WERI-Rb-1 (cell line): ENCODE results near the gene SH3PXD2A.

ENCODE experiments used
- DNase-seq: peaks from one replicate; pipeline ENCODE4 v3.0.0-alpha.2; 2020
- H3K27ac ChIP-seq: fragments of 250-450 bp; sonication (Bioruptor Pico); 2 replicates; pipeline ENCODE4 v1.5.1; 2020; ENCODE audit warnings: mild to moderate bottlenecking, moderate library complexity
- H3K27me3 ChIP-seq: fragments of 250-450 bp; sonication (Bioruptor Pico); 2 replicates; pipeline ENCODE4 v1.5.1; 2021; ENCODE audit warnings: mild to moderate bottlenecking, low read depth, moderate library complexity; ENCODE audit not compliant: insufficient read depth, severe bottlenecking
- H3K36me3 ChIP-seq: fragments of 250-450 bp; sonication (Bioruptor Pico); 2 replicates; pipeline ENCODE4 v1.5.1; 2020; ENCODE audit warnings: mild to moderate bottlenecking, moderate library complexity
- H3K4me3 ChIP-seq: 2 replicates; pipeline ENCODE4 v1.5.1; 2011; ENCODE audit warnings: low read depth, mild to moderate bottlenecking, control low read depth, low read length
- H3K9me3 ChIP-seq: fragments of 250-450 bp; sonication (Bioruptor Pico); 2 replicates; pipeline ENCODE4 v1.5.1; 2021; ENCODE audit warnings: mild to moderate bottlenecking, moderate library complexity; ENCODE audit not compliant: severe bottlenecking
- TF ChIP-seq, protein P1 (sequence below): IDR thresholded peaks from 2 replicates; pipeline ENCODE4 v1.5.1; 2011; ENCODE audit warnings: low read depth, mild to moderate bottlenecking, control low read depth, inconsistent platforms, low read length

Gene SH3PXD2A

GRCh38 chr10:103641326-103641725 lies 214.1 kb downstream of the SH3PXD2A start:
- Histone ChIP-seq H3K4me3 (no peak overlapping the region), H3K36me3 (no peaks in the 10 kb centered on the region), H3K27ac (no peak overlapping the region), H3K27me3 (no peaks in the 10 kb centered on the region), H3K9me3 (no peaks in the 10 kb centered on the region)
- no peak for DNase-seq
- TF ChIP-seq, protein P1, sequence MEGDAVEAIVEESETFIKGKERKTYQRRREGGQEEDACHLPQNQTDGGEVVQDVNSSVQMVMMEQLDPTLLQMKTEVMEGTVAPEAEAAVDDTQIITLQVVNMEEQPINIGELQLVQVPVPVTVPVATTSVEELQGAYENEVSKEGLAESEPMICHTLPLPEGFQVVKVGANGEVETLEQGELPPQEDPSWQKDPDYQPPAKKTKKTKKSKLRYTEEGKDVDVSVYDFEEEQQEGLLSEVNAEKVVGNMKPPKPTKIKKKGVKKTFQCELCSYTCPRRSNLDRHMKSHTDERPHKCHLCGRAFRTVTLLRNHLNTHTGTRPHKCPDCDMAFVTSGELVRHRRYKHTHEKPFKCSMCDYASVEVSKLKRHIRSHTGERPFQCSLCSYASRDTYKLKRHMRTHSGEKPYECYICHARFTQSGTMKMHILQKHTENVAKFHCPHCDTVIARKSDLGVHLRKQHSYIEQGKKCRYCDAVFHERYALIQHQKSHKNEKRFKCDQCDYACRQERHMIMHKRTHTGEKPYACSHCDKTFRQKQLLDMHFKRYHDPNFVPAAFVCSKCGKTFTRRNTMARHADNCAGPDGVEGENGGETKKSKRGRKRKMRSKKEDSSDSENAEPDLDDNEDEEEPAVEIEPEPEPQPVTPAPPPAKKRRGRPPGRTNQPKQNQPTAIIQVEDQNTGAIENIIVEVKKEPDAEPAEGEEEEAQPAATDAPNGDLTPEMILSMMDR, result no peak

DNA sequence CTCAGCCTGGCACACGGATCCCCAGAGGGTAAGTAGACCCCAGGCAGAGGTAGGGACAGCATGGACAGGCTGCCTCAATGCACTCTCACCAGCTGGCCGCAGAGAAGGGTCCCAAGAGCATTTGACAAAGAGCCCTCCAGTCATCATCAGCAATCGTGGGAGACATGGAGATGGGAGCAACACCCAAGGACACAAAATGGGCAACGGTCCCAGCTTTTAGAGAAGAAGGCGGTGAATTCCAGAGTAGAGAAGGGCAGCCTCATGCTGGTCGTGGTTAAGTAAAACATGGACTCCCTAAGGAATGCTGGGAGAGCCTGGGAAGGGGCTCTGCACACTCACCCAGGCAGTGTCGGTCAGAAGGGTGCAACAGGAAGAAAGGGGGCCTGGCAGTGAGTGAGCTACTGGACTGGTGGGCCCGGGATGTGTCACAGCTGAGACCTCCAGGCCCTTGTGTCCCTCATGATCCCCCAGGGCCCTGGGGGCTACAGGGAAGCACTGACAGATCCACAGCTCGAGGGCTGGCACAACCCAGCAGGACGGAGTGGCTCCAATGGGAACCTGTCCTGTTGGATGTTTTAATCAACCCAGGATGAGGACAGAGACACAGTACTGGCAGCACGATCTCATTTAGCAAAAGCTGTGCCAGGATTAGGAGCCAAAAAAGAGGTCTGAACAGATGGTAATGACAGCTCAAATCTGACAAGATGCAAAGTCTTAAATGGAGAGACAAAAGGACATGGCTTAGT lies 214.8 kb downstream of the SH3PXD2A start:
- TF ChIP-seq, protein P1, result no peak
- Histone ChIP-seq H3K27ac (no peak overlapping the region), H3K9me3 (no peaks in the 10 kb centered on the region), H3K4me3 (no peak overlapping the region), H3K27me3 (no peaks in the 10 kb centered on the region), H3K36me3 (no peaks in the 10 kb centered on the region)
- DNase-seq, result no peak

GRCh38 chr10:103638948-103639347 lies 216.4 kb downstream of the SH3PXD2A start:
- H3K27me3 ChIP-seq, result no peaks in the 10 kb centered on the region
- H3K27ac ChIP-seq, result no peak overlapping the region
- H3K36me3 ChIP-seq, result no peaks in the 10 kb centered on the region
- TF ChIP-seq, protein P1, result no peak
- no peak for DNase-seq
- H3K4me3 ChIP-seq, result no peak overlapping the region
- no peaks in the 10 kb centered on the region for H3K9me3 ChIP-seq

DNA sequence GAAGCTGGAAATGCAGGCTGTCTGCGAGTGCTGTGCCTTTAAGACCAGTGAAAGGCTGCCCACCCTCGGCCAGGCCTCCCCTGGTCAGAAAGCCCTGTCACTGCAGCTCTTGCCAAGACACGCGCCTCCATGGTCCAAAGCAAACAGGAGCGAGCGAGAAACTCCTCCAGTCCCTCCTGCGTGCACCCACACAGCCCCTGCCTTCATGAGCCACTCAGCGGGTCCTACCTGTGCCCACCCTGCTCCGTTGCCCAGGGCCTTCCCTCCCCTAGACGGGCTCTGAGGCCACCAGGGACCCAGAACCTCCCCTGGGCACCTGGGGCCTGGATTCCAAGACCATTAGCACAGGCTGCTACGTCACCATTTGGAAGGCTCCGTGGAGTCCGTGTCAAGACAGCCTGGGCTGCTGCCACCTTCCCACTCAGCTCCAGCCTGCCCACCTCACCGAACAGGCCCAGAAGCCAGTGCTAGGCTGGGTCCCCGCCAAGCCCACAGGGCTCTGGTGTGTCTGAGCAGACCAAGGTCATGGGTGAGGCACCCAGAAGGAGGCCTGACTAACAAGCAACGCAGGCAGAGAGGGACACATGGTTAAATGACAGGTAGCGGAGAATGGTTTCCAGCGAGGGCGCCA lies 217.3 kb downstream of the SH3PXD2A start:
- TF ChIP-seq, protein P1, result no peak
- no peaks in the 10 kb centered on the region for H3K9me3 ChIP-seq
- H3K4me3 ChIP-seq, result no peak overlapping the region
- no peak for DNase-seq
- no peak overlapping the region for H3K27ac ChIP-seq
- no peaks in the 10 kb centered on the region for H3K36me3 ChIP-seq
- H3K27me3 ChIP-seq, result no peaks in the 10 kb centered on the region

DNA sequence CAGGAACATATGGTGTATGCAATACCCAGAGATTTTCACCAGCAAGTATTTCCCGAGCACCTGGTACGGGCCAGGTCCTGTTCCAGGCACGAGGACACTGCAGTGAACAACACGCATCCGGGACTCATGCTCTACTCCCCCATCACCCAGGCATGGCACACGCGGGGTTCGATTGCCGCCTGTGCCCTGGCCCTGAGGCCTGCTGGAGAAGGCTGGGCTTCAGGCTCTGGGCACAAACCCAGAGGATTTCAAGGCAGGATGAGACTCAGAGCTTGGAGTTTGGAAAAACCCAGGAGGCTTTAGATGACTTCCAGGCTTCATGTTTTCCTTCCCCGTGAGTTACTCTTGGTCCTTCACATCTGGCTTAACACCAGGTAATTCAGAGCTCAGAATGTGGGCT lies 218.4 kb downstream of the SH3PXD2A start:
- Histone ChIP-seq H3K4me3 (no peak overlapping the region), H3K27me3 (no peaks in the 10 kb centered on the region), H3K36me3 (no peaks in the 10 kb centered on the region), H3K9me3 (no peaks in the 10 kb centered on the region), H3K27ac (no peak overlapping the region)
- no peak for DNase-seq
- TF ChIP-seq, protein P1, result no peak
